Stimulated activated CD4-positive, alpha-beta T cell treated with anti-CD3 and anti-CD28 coated beads, TNF-alpha, amount 100 ng/mL, for 1 hour (primary cell): Measurements from ENCODE around the gene GNL3.
"Not testable (repeated sequence)": the region's sequence is repeated elsewhere in the genome, so short reads cannot be mapped to it uniquely, and the experiment has no call there.

ENCODE experiments used
- DNase-seq, 3 donors: peaks; one replicate each; pipeline ENCODE4 v3.0.0-alpha.2; 2020; ENCODE audit warnings: low read depth in 3 of 3, low spot score in 1 of 3

GNL3 gene, protein sequence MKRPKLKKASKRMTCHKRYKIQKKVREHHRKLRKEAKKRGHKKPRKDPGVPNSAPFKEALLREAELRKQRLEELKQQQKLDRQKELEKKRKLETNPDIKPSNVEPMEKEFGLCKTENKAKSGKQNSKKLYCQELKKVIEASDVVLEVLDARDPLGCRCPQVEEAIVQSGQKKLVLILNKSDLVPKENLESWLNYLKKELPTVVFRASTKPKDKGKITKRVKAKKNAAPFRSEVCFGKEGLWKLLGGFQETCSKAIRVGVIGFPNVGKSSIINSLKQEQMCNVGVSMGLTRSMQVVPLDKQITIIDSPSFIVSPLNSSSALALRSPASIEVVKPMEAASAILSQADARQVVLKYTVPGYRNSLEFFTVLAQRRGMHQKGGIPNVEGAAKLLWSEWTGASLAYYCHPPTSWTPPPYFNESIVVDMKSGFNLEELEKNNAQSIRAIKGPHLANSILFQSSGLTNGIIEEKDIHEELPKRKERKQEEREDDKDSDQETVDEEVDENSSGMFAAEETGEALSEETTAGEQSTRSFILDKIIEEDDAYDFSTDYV

DNA sequence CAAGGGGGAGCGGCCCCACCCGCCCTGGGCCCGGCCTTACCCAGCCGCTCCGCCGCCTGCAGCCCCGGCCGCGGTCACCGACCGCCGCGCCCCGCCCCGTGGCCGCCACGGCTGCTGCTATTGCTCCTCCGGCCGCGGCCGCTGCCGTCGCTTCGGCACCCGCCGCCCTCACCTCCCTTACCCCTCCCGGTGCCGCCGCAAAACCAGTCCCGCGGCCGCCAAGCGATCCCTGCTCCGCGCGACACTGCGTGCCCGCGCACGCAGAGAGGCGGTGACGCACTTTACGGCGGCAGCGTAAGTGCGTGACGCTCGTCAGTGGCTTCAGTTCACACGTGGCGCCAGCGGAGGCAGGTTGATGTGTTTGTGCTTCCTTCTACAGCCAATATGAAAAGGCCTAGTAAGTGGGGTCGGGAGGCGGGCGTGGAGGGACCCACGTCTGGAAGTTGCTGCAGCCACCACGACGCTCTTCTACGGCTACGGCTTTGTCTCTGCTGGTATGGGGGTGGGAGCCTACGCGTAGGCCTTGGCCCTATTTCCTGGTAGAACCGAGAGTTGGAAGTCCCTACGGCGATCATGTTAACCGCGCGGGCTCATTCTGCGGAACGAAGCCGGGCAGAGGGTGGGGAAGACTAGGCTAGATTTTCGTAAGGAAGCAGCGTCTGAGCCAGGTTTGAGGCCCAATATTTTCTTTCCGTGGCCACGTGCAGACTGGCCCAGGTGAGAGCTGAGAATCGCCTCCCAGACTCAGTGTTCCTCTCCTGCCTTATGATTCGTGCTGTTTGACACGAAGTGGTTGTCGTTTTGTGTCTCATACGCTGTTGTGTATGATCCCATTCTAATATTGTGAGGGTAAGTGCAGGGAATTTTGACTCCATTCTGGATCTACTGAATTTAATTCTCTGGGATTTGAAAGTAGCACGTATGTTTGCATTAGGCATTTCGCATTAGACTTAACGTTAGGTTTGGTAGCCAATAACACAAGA lies at the start of gene GNL3, which contains the start of gene PBRM1:
TSS of gene GNL3 (plus strand) at position 324 of the 983 bp plus-strand sequence. CDS start at position 385, 61 bp downstream.
TSS of gene PBRM1 (minus strand) at position 205 of the 983 bp plus-strand sequence.
- DNase-seq: peak; percentile 72 to 85 (median 82)

- no peak for DNase-seq
Observed at GRCh38 chr3:52636673-52637072, 49.2 kb upstream of the GNL3 start.

- no peak for DNase-seq
Observed at GRCh38 chr3:52645549-52645948, 40.3 kb upstream of the GNL3 start.

GRCh38 chr3:52649461-52650210 lies 36.2 kb upstream of the GNL3 start:
- DNase-seq: no peak

GRCh38 chr3:52650439-52650838 lies 35.4 kb upstream of the GNL3 start:
- no peak for DNase-seq

GRCh38 chr3:52651592-52651991 lies 34.2 kb upstream of the GNL3 start:
- no peak for DNase-seq

DNA sequence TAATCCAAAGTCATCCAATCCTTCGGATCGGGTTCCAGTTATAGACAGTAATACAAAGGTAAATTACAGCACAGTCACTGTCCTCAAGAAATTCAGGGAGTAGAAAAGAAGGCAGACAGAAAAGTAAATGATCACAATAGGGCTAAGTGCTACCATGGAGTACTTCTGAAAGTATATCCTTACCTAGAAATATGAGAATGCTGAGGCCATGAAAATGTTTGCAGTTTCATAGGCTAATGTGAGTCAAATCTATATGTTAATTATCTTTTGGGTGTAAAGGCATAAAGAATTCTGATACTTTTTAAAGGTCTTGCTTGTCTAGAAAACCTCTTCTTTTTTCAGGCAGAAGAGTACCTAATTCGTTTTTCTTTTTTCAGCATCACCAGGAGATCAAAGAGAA lies 29.9 kb upstream of the GNL3 start:
- no peak for DNase-seq

DNA sequence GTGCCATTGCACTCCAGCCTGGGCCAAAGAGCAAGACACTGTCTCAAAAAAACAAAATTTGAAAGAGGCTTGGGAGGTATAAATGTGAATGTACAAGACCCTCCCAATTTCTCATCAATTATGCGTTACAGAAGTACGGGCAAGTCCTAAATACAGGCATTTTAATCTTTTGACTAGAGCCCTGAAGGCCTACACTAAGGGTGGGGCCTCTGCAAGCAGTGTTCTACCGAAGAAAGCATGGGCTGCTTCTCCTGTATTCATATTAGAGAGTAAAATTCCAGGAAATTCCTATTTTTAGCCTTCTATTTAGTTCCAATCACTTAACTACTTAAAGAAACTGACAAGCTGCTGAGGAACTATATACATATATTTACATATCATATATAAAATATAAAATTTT lies 25.8 kb upstream of the GNL3 start:
- DNase-seq: no peak

DNA sequence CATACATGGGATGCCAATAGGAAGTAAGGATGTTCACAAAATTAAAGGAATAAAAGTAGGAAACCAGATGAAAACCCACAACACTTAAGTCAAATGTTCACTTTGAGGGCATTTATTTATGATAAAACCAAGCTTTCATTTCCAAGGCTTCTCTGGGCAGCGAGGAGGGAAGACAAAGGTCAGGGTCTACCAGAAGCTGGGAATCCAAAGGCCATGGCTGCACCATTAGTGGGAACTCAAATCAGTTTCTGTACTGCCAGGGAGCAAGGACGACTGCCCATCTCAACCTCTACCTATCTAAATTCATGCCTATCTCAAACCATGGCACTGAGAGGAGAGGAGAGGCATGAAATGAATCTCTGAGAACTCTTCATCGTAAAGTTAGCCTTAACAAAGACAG lies 22.7 kb upstream of the GNL3 start:
- no peak for DNase-seq

- no peak for DNase-seq
Observed at GRCh38 chr3:52670621-52671521, 15.0 kb upstream of the GNL3 start.

- no peak for DNase-seq
Observed at GRCh38 chr3:52671676-52672075, 14.2 kb upstream of the GNL3 start.

GRCh38 chr3:52676201-52676600 lies 9.6 kb upstream of the GNL3 start:
- not testable (repeated sequence) for DNase-seq

DNA sequence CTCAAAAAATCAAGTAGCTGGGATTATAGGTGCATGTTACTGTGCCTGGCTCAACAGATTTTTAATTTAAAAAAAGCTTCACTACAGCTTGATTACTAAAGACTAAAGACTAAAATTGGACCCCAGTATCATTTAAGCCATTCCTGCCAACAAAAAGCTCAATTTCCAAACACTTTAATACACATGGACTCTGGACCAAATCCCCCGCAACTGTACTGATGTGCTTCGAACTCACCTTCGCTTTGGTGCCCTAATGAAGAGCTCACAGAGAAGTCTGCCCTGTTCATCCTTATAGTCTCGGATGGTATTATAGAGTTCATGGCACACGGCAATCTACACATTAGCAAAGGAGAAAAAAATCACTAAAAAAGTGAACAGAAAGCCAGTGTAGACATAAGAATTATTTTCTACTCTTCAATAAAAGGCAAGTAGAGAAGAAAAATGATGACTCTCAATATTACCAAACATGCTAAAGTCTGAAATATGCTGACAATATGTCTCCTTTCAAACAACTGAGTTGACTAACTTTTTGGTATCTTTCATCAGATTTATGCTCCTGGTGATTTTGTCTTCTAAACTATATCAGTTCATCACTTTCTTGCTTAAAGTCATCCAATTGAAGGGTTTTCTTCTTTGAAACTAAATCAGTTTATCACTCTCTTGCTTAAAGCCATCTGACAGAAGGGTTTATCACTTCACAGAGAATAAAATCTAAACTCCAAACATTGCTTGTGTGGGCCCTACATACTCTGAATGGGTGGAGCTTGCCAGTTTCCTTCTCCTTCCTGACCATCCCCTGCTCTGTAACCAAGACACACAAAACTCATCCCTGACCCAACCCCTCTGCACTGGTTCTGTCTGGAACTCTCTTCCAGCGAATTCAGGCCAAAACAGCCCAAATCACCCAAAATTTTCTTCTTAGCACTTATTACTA lies 7.3 kb upstream of the GNL3 start:
- DNase-seq: no peak

GRCh38 chr3:52679199-52679538 lies 6.7 kb upstream of the GNL3 start:
- no peak for DNase-seq

GRCh38 chr3:52679811-52680210 lies 6.0 kb upstream of the GNL3 start:
- no peak for DNase-seq

DNA sequence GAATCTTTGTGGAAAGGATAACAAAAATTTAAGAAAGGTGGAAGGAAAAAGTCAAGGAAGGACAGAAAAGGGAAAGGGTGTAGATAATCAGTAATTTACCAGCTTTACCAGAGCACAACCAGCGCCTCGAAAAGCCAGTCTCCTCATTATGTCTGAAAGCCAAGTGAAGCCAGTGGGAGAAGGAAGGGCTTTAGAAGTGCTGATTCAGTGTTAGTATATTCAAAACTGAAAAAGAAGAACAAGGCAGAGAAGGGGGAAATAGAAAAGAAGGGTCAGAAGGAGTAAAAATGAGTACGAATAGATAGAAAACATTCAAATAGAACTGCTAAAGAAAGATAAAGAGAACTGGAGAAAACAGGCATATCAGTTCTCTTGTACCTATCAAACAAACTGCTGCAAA lies 4.2 kb upstream of the GNL3 start:
- no peak for DNase-seq

- DNase-seq: no peak
Observed at GRCh38 chr3:52682016-52682415, 3.8 kb upstream of the GNL3 start.

DNA sequence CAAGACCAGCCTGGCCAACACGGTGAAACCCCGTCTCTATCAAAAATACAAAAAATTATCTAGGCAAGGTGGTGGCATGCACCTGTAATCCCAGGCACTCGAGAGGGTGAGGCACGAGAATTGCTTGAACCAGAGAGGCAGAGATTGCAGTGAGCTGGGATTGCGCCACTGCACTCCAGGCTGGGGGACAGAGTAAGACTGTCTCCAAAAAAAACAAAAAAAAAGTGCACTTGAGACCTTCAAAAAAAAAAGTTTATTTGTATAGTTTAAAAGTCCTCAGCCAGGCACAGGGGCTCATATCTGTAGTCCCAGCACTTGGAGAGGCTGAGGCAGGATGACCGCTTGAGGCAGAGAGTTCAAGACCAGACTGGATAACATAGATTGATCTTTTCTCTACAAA lies 2.2 kb upstream of the GNL3 start:
- no peak for DNase-seq

GRCh38 chr3:52684184-52684583 lies 1.6 kb upstream of the GNL3 start:
- DNase-seq: no peak
